Mesendoderm (in vitro differentiated cells): ENCODE measurements around the gene OXA1L.
A peak's percentile ranks its signal among the peaks of the same experiment; 100 is the strongest.
"Not testable (repeated sequence)": the region's sequence is repeated elsewhere in the genome, so short reads cannot be mapped to it uniquely, and the experiment has no call there.

ENCODE experiments used
- DNase-seq: peaks from one replicate; pipeline ENCODE4 v3.0.0; 2013
- H2AK5ac ChIP-seq: 2 replicates; pipeline ENCODE4 v1.6.1; 2013; ENCODE audit warnings: low read length, inconsistent platforms
- H2BK120ac ChIP-seq: 2 replicates; pipeline ENCODE4 v1.6.1; 2013; ENCODE audit warnings: low read depth, mild to moderate bottlenecking, low read length, moderate library complexity, mixed read lengths
- H2BK15ac ChIP-seq: replicated peaks from 2 replicates; pipeline ENCODE4 v1.6.1; 2013; ENCODE audit warnings: low read depth, mild to moderate bottlenecking, moderate library complexity
- H2BK5ac ChIP-seq: 2 replicates; pipeline ENCODE4 v1.6.1; 2013; ENCODE audit warnings: low read length, inconsistent platforms
- H3K18ac ChIP-seq: 2 replicates; pipeline ENCODE4 v1.6.1; 2013; ENCODE audit warnings: mild to moderate bottlenecking, low read length, mixed read lengths
- H3K23ac ChIP-seq: one replicate; pipeline ENCODE4 v1.6.1; 2013; ENCODE audit warnings: low read length
- H3K27ac ChIP-seq: 2 replicates; pipeline ENCODE4 v1.5.1; 2013; ENCODE audit warnings: low read depth, mild to moderate bottlenecking, inconsistent platforms, low read length, moderate library complexity
- H3K27me3 ChIP-seq: 2 replicates; pipeline ENCODE4 v1.6.1; 2013; ENCODE audit warnings: low read length, control low read depth, mild to moderate bottlenecking, inconsistent platforms; ENCODE audit not compliant: insufficient read depth, poor library complexity
- H3K36me3 ChIP-seq: 2 replicates; pipeline ENCODE4 v1.6.1; 2013; ENCODE audit warnings: low read length, inconsistent platforms; ENCODE audit not compliant: control insufficient read depth, insufficient read depth
- H3K4ac ChIP-seq: one replicate; pipeline ENCODE4 v1.6.1; 2013; ENCODE audit warnings: low read depth, mild to moderate bottlenecking, low read length, moderate library complexity
- H3K4me1 ChIP-seq: 2 replicates; pipeline ENCODE4 v1.6.1; 2013; ENCODE audit warnings: low read depth, low read length, inconsistent platforms; ENCODE audit not compliant: control insufficient read depth
- H3K4me2 ChIP-seq: 2 replicates; pipeline ENCODE4 v1.6.1; 2013; ENCODE audit warnings: low read length
- H3K4me3 ChIP-seq: 2 replicates; pipeline ENCODE4 v1.5.1; 2013; ENCODE audit warnings: mild to moderate bottlenecking, low read length
- H3K56ac ChIP-seq: one replicate; pipeline ENCODE4 v1.6.1; 2013; ENCODE audit warnings: low read length
- H3K79me1 ChIP-seq: 2 replicates; pipeline ENCODE4 v1.6.1; 2013; ENCODE audit warnings: low read length, inconsistent platforms
- H3K79me2 ChIP-seq: 2 replicates; pipeline ENCODE4 v1.6.1; 2013; ENCODE audit warnings: mild to moderate bottlenecking, low read length; ENCODE audit not compliant: control insufficient read depth, insufficient read depth
- H3K9ac ChIP-seq: 2 replicates; pipeline ENCODE4 v1.6.1; 2013; ENCODE audit warnings: low read length, inconsistent platforms
- H4K5ac ChIP-seq: one replicate; pipeline ENCODE4 v1.6.1; 2013; ENCODE audit warnings: low read length
- H4K8ac ChIP-seq: one replicate; pipeline ENCODE4 v1.6.1; 2013; ENCODE audit warnings: low read depth, mild to moderate bottlenecking, control low read depth, low read length, moderate library complexity
- WGBS: extraction: QIAGEN DNeasy Blood & Tissue Kit; methylation state at CpG from one replicate; pipeline ENCODE4 v1.1.7; 2013; ENCODE audit warnings: low lambda C conversion rate, missing lambda C conversion rate; ENCODE audit not compliant: insufficient coverage; ENCODE audit errors: extremely low coverage; 5-methylcytosine and 5-hydroxymethylcytosine counted together

OXA1L gene

GRCh38 chr14:22781301-22781991 is 15.0 kb downstream of the OXA1L start:
- Histone ChIP-seq H4K8ac (no peak overlapping the region), H3K36me3 (no peaks in the 10 kb centered on the region), H3K4me1 (no peaks in the 10 kb centered on the region), H2BK120ac (no peak overlapping the region), H3K18ac (no peak overlapping the region), H2BK5ac (no peak overlapping the region), H3K9ac (no peak overlapping the region), H3K23ac (no peak overlapping the region), H3K27me3 (no peaks in the 10 kb centered on the region), H3K27ac (no peak overlapping the region), H3K56ac (peak overlapping the region; percentile 62), H3K4me3 (no peak overlapping the region), H3K79me2 (no peaks in the 10 kb centered on the region), H3K4ac (no peak overlapping the region), H3K79me1 (no peaks in the 10 kb centered on the region), H4K5ac (no peak overlapping the region), H2AK5ac (peak overlapping the region; percentile 6), H2BK15ac (no peak overlapping the region), H3K4me2 (no peak overlapping the region)
- no peak for DNase-seq
- no CpG with 5 or more reads among the region's 1 CpG for WGBS

GRCh38 chr14:22786685-22787084 is 20.2 kb downstream of the OXA1L start:
- H3K36me3 ChIP-seq = no peaks in the 10 kb centered on the region
- no CpG with 5 or more reads among the region's 4 CpGs for WGBS
- H2AK5ac ChIP-seq = no peak overlapping the region
- no peak overlapping the region for H3K27ac ChIP-seq
- no peak overlapping the region for H3K56ac ChIP-seq
- no peak overlapping the region for H3K4me2 ChIP-seq
- no peak overlapping the region for H2BK5ac ChIP-seq
- no peaks in the 10 kb centered on the region for H3K79me2 ChIP-seq
- H2BK15ac ChIP-seq = no peak overlapping the region
- H3K4me1 ChIP-seq = no peaks in the 10 kb centered on the region
- no peak for DNase-seq
- H3K18ac ChIP-seq = no peak overlapping the region
- H3K23ac ChIP-seq = no peak overlapping the region
- no peak overlapping the region for H4K8ac ChIP-seq
- H3K27me3 ChIP-seq = no peaks in the 10 kb centered on the region
- no peak overlapping the region for H3K9ac ChIP-seq
- no peak overlapping the region for H4K5ac ChIP-seq
- no peak overlapping the region for H2BK120ac ChIP-seq
- no peak overlapping the region for H3K4ac ChIP-seq
- H3K79me1 ChIP-seq = no peaks in the 10 kb centered on the region
- H3K4me3 ChIP-seq = no peak overlapping the region

GRCh38 chr14:22791301-22791700 is 24.8 kb downstream of the OXA1L start:
- no peak overlapping the region for H3K56ac ChIP-seq
- H3K4me1 ChIP-seq = peaks cover under 1% of the 10 kb centered on the region
- H3K23ac ChIP-seq = no peak overlapping the region
- no CpG with 5 or more reads among the region's 3 CpGs for WGBS
- H3K4me2 ChIP-seq = no peak overlapping the region
- no peak overlapping the region for H3K18ac ChIP-seq
- no peak overlapping the region for H4K8ac ChIP-seq
- H3K36me3 ChIP-seq = no peaks in the 10 kb centered on the region
- no peak overlapping the region for H3K4ac ChIP-seq
- H3K4me3 ChIP-seq = no peak overlapping the region
- no peak for DNase-seq
- H3K79me2 ChIP-seq = no peaks in the 10 kb centered on the region
- H3K9ac ChIP-seq = no peak overlapping the region
- no peaks in the 10 kb centered on the region for H3K27me3 ChIP-seq
- no peaks in the 10 kb centered on the region for H3K79me1 ChIP-seq
- H3K27ac ChIP-seq = no peak overlapping the region
- no peak overlapping the region for H2BK120ac ChIP-seq
- H2BK5ac ChIP-seq = no peak overlapping the region
- no peak overlapping the region for H4K5ac ChIP-seq
- H2AK5ac ChIP-seq = no peak overlapping the region
- H2BK15ac ChIP-seq = no peak overlapping the region

GRCh38 chr14:22792158-22792557 is 25.7 kb downstream of the OXA1L start:
- no peak overlapping the region for H2BK120ac ChIP-seq
- H3K4me2 ChIP-seq = no peak overlapping the region
- WGBS = no CpG with 5 or more reads among the region's 2 CpGs
- H3K23ac ChIP-seq = no peak overlapping the region
- no peak overlapping the region for H3K4me3 ChIP-seq
- DNase-seq = no peak
- no peak overlapping the region for H3K27ac ChIP-seq
- H3K18ac ChIP-seq = no peak overlapping the region
- no peaks in the 10 kb centered on the region for H3K79me2 ChIP-seq
- H3K56ac ChIP-seq = no peak overlapping the region
- H3K79me1 ChIP-seq = no peaks in the 10 kb centered on the region
- H3K27me3 ChIP-seq = no peaks in the 10 kb centered on the region
- H3K4ac ChIP-seq = no peak overlapping the region
- H3K36me3 ChIP-seq = no peaks in the 10 kb centered on the region
- no peak overlapping the region for H2BK15ac ChIP-seq
- no peak overlapping the region for H4K5ac ChIP-seq
- H2AK5ac ChIP-seq = no peak overlapping the region
- H3K4me1 ChIP-seq = peaks cover 4% of the 10 kb centered on the region
- no peak overlapping the region for H4K8ac ChIP-seq
- H3K9ac ChIP-seq = no peak overlapping the region
- no peak overlapping the region for H2BK5ac ChIP-seq

GRCh38 chr14:22793550-22793949 is 27.1 kb downstream of the OXA1L start:
- H3K9ac ChIP-seq = not testable (repeated sequence)
- no CpG with 5 or more reads among the region's 5 CpGs for WGBS

GRCh38 chr14:22793976-22794375 is 27.5 kb downstream of the OXA1L start:
- Histone ChIP-seq H4K5ac (no peak overlapping the region), H4K8ac (no peak overlapping the region), H3K56ac (no peak overlapping the region), H2AK5ac (no peak overlapping the region), H3K36me3 (no peaks in the 10 kb centered on the region), H3K9ac (no peak overlapping the region), H3K27ac (no peak overlapping the region), H3K4me3 (no peak overlapping the region), H2BK120ac (no peak overlapping the region), H2BK15ac (no peak overlapping the region), H3K23ac (no peak overlapping the region), H3K18ac (no peak overlapping the region), H3K4me1 (peaks cover 7% of the 10 kb centered on the region), H3K79me2 (no peaks in the 10 kb centered on the region), H3K79me1 (no peaks in the 10 kb centered on the region), H3K4ac (no peak overlapping the region), H3K4me2 (no peak overlapping the region), H2BK5ac (no peak overlapping the region), H3K27me3 (no peaks in the 10 kb centered on the region)
- no CpG with 5 or more reads among the region's 5 CpGs for WGBS
- no peak for DNase-seq

More at GRCh38 chr14:22793550-22793949, 27.1 kb downstream of the OXA1L start:
- not testable (repeated sequence) for H3K4ac ChIP-seq, H3K36me3 ChIP-seq, H2BK120ac ChIP-seq, H3K56ac ChIP-seq, H3K27me3 ChIP-seq, H2AK5ac ChIP-seq, H4K5ac ChIP-seq, H3K18ac ChIP-seq, H3K79me1 ChIP-seq, H3K23ac ChIP-seq, H3K79me2 ChIP-seq, H2BK5ac ChIP-seq, H3K4me3 ChIP-seq, H3K27ac ChIP-seq, DNase-seq, H3K4me1 ChIP-seq, H4K8ac ChIP-seq, H3K4me2 ChIP-seq, H2BK15ac ChIP-seq
